ENCODE measurements around the gene ITGB6. TPM values are rescaled to one million over a fixed set of nuclear protein-coding genes. Genes with fewer than 3 reads are reported as not detected.

ITGB6 gene
- total and polyA plus RNA-seq, 7 donors = 2.1 to 24.3 (median 4.8) TPM

GRCh38 chr2:160109243-160109642 lies 90.8 kb downstream of the ITGB6 start:
- DNase-seq (no peak), ATAC-seq (no peak)
- intact Hi-C loops (cut with DNase I) = loop anchor here in 1 of 2 donors (5.0 kb wide), 1 partner anchor 883 kb away; no protein-coding TSS in a partner anchor
- peaks cover 4% of the 10 kb centered on the region for H3K4me1 ChIP-seq
- no peaks in the 10 kb centered on the region for H3K27me3 ChIP-seq (ENCODE audit: insufficient read depth in 3 of 3, low read length in 2 of 3)
- 91 to 98% (median 94%) methylated on average over 3 of the region's 3 CpGs for WGBS, 3 donors
- H3K9me3 ChIP-seq = no peaks in the 10 kb centered on the region
- H3K4me3 ChIP-seq = no peak overlapping the region
- no peak overlapping the region for H3K27ac ChIP-seq
- peaks cover 0 to 19% of the 10 kb centered on the region in 2 donors for H3K36me3 ChIP-seq (ENCODE audit: insufficient read depth in 1 of 2, low read depth in 1 of 2)
- no peak for TF ChIP-seq CTCF (IDR thresholded peaks at IDR 0.05)

- intact Hi-C loops (cut with DNase I) = loop anchor here in 1 of 2 donors (5.0 kb wide), 1 partner anchor 884 kb away; no protein-coding TSS in a partner anchor
- ATAC-seq = no peak
- 50 to 77% (median 70%) methylated on average over 2 of the region's 2 CpGs for WGBS, 3 donors
These were observed 91.4 kb downstream of the ITGB6 start for GRCh38 chr2:160108646-160109045.

GRCh38 chr2:160105366-160105765 lies 94.7 kb downstream of the ITGB6 start:
- 55 to 84% (median 69%) methylated on average over 1 of the region's 1 CpG for WGBS, 3 donors
- H3K27ac ChIP-seq = no peak overlapping the region
- H3K36me3 ChIP-seq (ENCODE audit: insufficient read depth in 1 of 2, low read depth in 1 of 2) = peaks cover 0 to 35% of the 10 kb centered on the region in 2 donors
- no peak for TF ChIP-seq CTCF (IDR thresholded peaks at IDR 0.05)
- H3K27me3 ChIP-seq (ENCODE audit: insufficient read depth in 3 of 3, low read length in 2 of 3) = no peaks in the 10 kb centered on the region
- DNase-seq (no peak), ATAC-seq (no peak)
- H3K4me3 ChIP-seq = no peak overlapping the region
- peaks cover 2% of the 10 kb centered on the region for H3K4me1 ChIP-seq
- intact Hi-C loops (cut with DNase I) = loop anchor here in 1 of 2 donors (5.0 kb wide), 1 partner anchor 887 kb away; no protein-coding TSS in a partner anchor
- no peaks in the 10 kb centered on the region for H3K9me3 ChIP-seq

More at GRCh38 chr2:160108646-160109045, 91.4 kb downstream of the ITGB6 start:
- Histone ChIP-seq H3K4me3 (no peak overlapping the region), H3K4me1 (peaks cover 4% of the 10 kb centered on the region), H3K27me3 (ENCODE audit: insufficient read depth in 3 of 3, low read length in 2 of 3) (no peaks in the 10 kb centered on the region), H3K36me3 (ENCODE audit: insufficient read depth in 1 of 2, low read depth in 1 of 2) (peaks cover 0 to 19% of the 10 kb centered on the region in 2 donors), H3K9me3 (no peaks in the 10 kb centered on the region), H3K27ac (no peak overlapping the region)
- DNase-seq = no peak
- no peak for TF ChIP-seq CTCF (IDR thresholded peaks at IDR 0.05)

- WGBS, 3 donors = 23 to 40% (median 38%) methylated on average over 2 of the region's 2 CpGs
- ATAC-seq (no peak), DNase-seq (no peak)
- H3K4me1 ChIP-seq = no peaks in the 10 kb centered on the region
- H3K27ac ChIP-seq = no peak overlapping the region
- H3K36me3 ChIP-seq (ENCODE audit: insufficient read depth in 1 of 2, low read depth in 1 of 2) = peaks cover 0 to 36% of the 10 kb centered on the region in 2 donors
- H3K9me3 ChIP-seq = no peaks in the 10 kb centered on the region
- H3K27me3 ChIP-seq (ENCODE audit: insufficient read depth in 3 of 3, low read length in 2 of 3) = no peaks in the 10 kb centered on the region
- no peak overlapping the region for H3K4me3 ChIP-seq
- intact Hi-C loops (cut with DNase I) = loop anchor here in 1 of 2 donors (5.0 kb wide), 1 partner anchor 888 kb away; no protein-coding TSS in a partner anchor
- no peak for TF ChIP-seq CTCF (IDR thresholded peaks at IDR 0.05)
These were observed 96.0 kb downstream of the ITGB6 start for GRCh38 chr2:160104115-160104514.

- 96 to 100% (median 97%) methylated on average over 1 of the region's 1 CpG for WGBS, 3 donors
- Histone ChIP-seq H3K27ac (no peak overlapping the region), H3K27me3 (ENCODE audit: insufficient read depth in 3 of 3, low read length in 2 of 3) (no peaks in the 10 kb centered on the region), H3K4me3 (no peak overlapping the region), H3K4me1 (no peaks in the 10 kb centered on the region), H3K36me3 (ENCODE audit: insufficient read depth in 1 of 2, low read depth in 1 of 2) (peaks cover 0 to 16% of the 10 kb centered on the region in 2 donors), H3K9me3 (peaks cover 8% of the 10 kb centered on the region)
- DNase-seq (no peak), ATAC-seq (no peak)
- no peak for TF ChIP-seq CTCF (IDR thresholded peaks at IDR 0.05)
- intact Hi-C loops (cut with DNase I) = no loop called here
These were observed 102.7 kb downstream of the ITGB6 start for GRCh38 chr2:160097326-160097725.

Measured in psoas muscle (tissue), 8 donors.